CD4-positive, alpha-beta T cell treated with Interleukin-2 at 100 ng/mL for 4 hours (primary cell): ENCODE measurements around the gene FAM13A.
A peak's percentile ranks its signal among the peaks of the same experiment; 100 is the strongest.

Source experiments
- DNase-seq: peaks from one replicate; pipeline ENCODE4 v3.0.0-alpha.2; 2020; ENCODE audit warnings: low spot score

The FAM13A gene

GRCh38 chr4:88745175-88745574, 311.8 kb downstream of the FAM13A start:
- no peak for DNase-seq

GRCh38 chr4:88744609-88745008, 312.4 kb downstream of the FAM13A start:
- DNase-seq = no peak

- no peak for DNase-seq
Observed at GRCh38 chr4:88743696-88744095, 313.3 kb downstream of the FAM13A start.

- DNase-seq = no peak
Observed at GRCh38 chr4:88742561-88742960, 314.4 kb downstream of the FAM13A start.

GRCh38 chr4:88738180-88738579, 318.8 kb downstream of the FAM13A start:
- DNase-seq = no peak

- peak; percentile 8 for DNase-seq
Observed at GRCh38 chr4:88737307-88737941, 319.6 kb downstream of the FAM13A start.

- no peak for DNase-seq
Observed at GRCh38 chr4:88736264-88736663, 320.7 kb downstream of the FAM13A start.

GRCh38 chr4:88735564-88735963, 321.4 kb downstream of the FAM13A start:
- no peak for DNase-seq

- no peak for DNase-seq
Observed at GRCh38 chr4:88734403-88734949, 322.5 kb downstream of the FAM13A start.

- no peak for DNase-seq
Observed at GRCh38 chr4:88732714-88733368, 324.1 kb downstream of the FAM13A start.

- DNase-seq = no peak
Observed at GRCh38 chr4:88731381-88731780, 325.6 kb downstream of the FAM13A start.

- DNase-seq = no peak
Observed at GRCh38 chr4:88730811-88731210, 326.2 kb downstream of the FAM13A start.

- no peak for DNase-seq
Observed at GRCh38 chr4:88729146-88729760, 327.7 kb downstream of the FAM13A start.

GRCh38 chr4:88728146-88728545, 328.8 kb downstream of the FAM13A start:
- DNase-seq = no peak

- no peak for DNase-seq
Observed at GRCh38 chr4:88725986-88726385, 331.0 kb downstream of the FAM13A start.

GRCh38 chr4:88725143-88725542, 331.8 kb downstream of the FAM13A start:
- DNase-seq = no peak

- DNase-seq = no peak
Observed at GRCh38 chr4:88724406-88724805, 332.6 kb downstream of the FAM13A start.

GRCh38 chr4:88722828-88723227, 334.2 kb downstream of the FAM13A start:
- DNase-seq = no peak

- DNase-seq = no peak
Observed at GRCh38 chr4:88722276-88722780, 334.7 kb downstream of the FAM13A start.

- no peak for DNase-seq
Observed at GRCh38 chr4:88720451-88721428, 336.2 kb downstream of the FAM13A start.

- DNase-seq = no peak
Observed at GRCh38 chr4:88719381-88719780, 337.6 kb downstream of the FAM13A start.

GRCh38 chr4:88718098-88718497, 338.9 kb downstream of the FAM13A start:
- no peak for DNase-seq
